ENCODE measurements around the gene BLMH. TPM values are rescaled to one million over a fixed set of nuclear protein-coding genes. Genes with fewer than 3 reads are reported as not detected.

Gene BLMH
- total and polyA plus RNA-seq, 10 of the 15 experiments (the other 5 are each of a cell fraction or from before 2014, with no cell fraction given) = 16.1 to 63.9 (median 54.0) TPM

DNA sequence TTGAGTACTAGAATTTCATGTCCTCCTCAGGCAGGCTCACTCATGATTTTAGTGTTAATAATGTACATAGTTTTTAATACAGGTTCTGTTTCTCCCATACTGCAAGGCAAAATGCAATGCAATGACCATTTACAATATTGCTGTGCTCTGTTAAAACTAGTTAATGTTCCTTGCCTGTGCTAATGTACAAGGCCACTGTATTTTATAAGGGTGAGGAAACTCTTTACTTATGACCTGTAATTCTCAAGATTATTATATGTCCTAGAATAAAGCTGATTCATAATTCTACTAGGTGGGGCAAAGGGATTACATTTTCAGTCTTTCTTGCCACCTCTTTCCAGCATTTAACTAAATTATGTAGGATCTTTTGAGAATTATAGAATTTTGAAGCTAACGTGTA is 22.7 kb upstream of the BLMH start:
- Histone ChIP-seq H3K79me2 (ENCODE audit: control insufficient read depth, insufficient read depth, low read length) (no peaks in the 10 kb centered on the region), H3K9ac (ENCODE audit: control insufficient read depth, insufficient read depth, low read length) (no peak overlapping the region), H3K27me3 (replicated peaks in 1 of 2; ENCODE audit: control insufficient read depth in 2 of 2, insufficient read depth in 2 of 2, low read length in 1 of 2) (no peaks in the 10 kb centered on the region), H3K9me3 (replicated peaks; ENCODE audit: control insufficient read depth, insufficient read depth, low read length) (no peaks in the 10 kb centered on the region), H3K4me1 (ENCODE audit: control insufficient read depth, insufficient read depth, low read length) (no peaks in the 10 kb centered on the region), H4K20me1 (ENCODE audit: control insufficient read depth, insufficient read depth) (no peaks in the 10 kb centered on the region), H3K4me2 (ENCODE audit: control insufficient read depth, insufficient read depth) (no peak overlapping the region), H3K4me3 (no peak overlapping the region), H3K27ac (ENCODE audit: control insufficient read depth, insufficient read depth) (no peak overlapping the region), H3K36me3 (ENCODE audit: control insufficient read depth in 2 of 2, insufficient read depth in 2 of 2, low read length in 1 of 2) (no peaks in the 10 kb centered on the region), H2AFZ (ENCODE audit: control insufficient read depth, low read depth, low read length) (no peak overlapping the region)
- ChIA-PET CTCF (no interaction called here), SMC1A (ENCODE audit: uncharacterized antibody, unreplicated experiment) (interaction anchor here (0.6 to 3.2 kb wide), 6 partner anchors 8 to 215 kb away, joined by 3 to 10 read pairs (median 4); partner anchors contain the start of gene TMIGD1), POLR2A (interaction anchor here (0.7 to 1.0 kb wide), 2 partner anchors 13 to 724 kb away, joined by 3 to 4 read pairs; no protein-coding TSS in a partner anchor), RAD21 (ENCODE audit: unreplicated experiment) (no interaction called here)
- intact Hi-C loops (cut with micrococcal nuclease; ENCODE audit: unreplicated experiment) (no loop called here), in situ Hi-C loops (cut with MboI) (no loop called here)
- TF ChIP-seq, protein P1, sequence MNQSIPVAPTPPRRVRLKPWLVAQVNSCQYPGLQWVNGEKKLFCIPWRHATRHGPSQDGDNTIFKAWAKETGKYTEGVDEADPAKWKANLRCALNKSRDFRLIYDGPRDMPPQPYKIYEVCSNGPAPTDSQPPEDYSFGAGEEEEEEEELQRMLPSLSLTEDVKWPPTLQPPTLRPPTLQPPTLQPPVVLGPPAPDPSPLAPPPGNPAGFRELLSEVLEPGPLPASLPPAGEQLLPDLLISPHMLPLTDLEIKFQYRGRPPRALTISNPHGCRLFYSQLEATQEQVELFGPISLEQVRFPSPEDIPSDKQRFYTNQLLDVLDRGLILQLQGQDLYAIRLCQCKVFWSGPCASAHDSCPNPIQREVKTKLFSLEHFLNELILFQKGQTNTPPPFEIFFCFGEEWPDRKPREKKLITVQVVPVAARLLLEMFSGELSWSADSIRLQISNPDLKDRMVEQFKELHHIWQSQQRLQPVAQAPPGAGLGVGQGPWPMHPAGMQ (IDR thresholded peaks at IDR 0.05; ENCODE audit: borderline replicate concordance) = no peak
- TF ChIP-seq HCFC1 (IDR thresholded peaks at IDR 0.05; ENCODE audit: low read length) (no peak), ZNF384 (IDR thresholded peaks at IDR 0.05; ENCODE audit: borderline replicate concordance, low read depth, low read length) (no peak), TAF1 (IDR thresholded peaks at IDR 0.05; ENCODE audit: borderline replicate concordance, low read depth, low read length) (no peak), SMAD5 (IDR thresholded peaks at IDR 0.05; ENCODE audit: low read depth) (no peak), POU2F2 (IDR thresholded peaks at IDR 0.05; ENCODE audit: borderline replicate concordance, low read depth, low read length) (no peak)
- TF ChIP-seq, protein P2, sequence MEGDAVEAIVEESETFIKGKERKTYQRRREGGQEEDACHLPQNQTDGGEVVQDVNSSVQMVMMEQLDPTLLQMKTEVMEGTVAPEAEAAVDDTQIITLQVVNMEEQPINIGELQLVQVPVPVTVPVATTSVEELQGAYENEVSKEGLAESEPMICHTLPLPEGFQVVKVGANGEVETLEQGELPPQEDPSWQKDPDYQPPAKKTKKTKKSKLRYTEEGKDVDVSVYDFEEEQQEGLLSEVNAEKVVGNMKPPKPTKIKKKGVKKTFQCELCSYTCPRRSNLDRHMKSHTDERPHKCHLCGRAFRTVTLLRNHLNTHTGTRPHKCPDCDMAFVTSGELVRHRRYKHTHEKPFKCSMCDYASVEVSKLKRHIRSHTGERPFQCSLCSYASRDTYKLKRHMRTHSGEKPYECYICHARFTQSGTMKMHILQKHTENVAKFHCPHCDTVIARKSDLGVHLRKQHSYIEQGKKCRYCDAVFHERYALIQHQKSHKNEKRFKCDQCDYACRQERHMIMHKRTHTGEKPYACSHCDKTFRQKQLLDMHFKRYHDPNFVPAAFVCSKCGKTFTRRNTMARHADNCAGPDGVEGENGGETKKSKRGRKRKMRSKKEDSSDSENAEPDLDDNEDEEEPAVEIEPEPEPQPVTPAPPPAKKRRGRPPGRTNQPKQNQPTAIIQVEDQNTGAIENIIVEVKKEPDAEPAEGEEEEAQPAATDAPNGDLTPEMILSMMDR (IDR thresholded peaks at IDR 0.05 in 2 of 3, conservative IDR thresholded peaks at IDR 0.05 in 1 of 3; ENCODE audit: control insufficient read depth in 2 of 3, extremely low read depth in 1 of 3, insufficient read depth in 1 of 3, low read depth in 3 of 3, low read length in 3 of 3) = no peak
- TF ChIP-seq, protein P3, sequence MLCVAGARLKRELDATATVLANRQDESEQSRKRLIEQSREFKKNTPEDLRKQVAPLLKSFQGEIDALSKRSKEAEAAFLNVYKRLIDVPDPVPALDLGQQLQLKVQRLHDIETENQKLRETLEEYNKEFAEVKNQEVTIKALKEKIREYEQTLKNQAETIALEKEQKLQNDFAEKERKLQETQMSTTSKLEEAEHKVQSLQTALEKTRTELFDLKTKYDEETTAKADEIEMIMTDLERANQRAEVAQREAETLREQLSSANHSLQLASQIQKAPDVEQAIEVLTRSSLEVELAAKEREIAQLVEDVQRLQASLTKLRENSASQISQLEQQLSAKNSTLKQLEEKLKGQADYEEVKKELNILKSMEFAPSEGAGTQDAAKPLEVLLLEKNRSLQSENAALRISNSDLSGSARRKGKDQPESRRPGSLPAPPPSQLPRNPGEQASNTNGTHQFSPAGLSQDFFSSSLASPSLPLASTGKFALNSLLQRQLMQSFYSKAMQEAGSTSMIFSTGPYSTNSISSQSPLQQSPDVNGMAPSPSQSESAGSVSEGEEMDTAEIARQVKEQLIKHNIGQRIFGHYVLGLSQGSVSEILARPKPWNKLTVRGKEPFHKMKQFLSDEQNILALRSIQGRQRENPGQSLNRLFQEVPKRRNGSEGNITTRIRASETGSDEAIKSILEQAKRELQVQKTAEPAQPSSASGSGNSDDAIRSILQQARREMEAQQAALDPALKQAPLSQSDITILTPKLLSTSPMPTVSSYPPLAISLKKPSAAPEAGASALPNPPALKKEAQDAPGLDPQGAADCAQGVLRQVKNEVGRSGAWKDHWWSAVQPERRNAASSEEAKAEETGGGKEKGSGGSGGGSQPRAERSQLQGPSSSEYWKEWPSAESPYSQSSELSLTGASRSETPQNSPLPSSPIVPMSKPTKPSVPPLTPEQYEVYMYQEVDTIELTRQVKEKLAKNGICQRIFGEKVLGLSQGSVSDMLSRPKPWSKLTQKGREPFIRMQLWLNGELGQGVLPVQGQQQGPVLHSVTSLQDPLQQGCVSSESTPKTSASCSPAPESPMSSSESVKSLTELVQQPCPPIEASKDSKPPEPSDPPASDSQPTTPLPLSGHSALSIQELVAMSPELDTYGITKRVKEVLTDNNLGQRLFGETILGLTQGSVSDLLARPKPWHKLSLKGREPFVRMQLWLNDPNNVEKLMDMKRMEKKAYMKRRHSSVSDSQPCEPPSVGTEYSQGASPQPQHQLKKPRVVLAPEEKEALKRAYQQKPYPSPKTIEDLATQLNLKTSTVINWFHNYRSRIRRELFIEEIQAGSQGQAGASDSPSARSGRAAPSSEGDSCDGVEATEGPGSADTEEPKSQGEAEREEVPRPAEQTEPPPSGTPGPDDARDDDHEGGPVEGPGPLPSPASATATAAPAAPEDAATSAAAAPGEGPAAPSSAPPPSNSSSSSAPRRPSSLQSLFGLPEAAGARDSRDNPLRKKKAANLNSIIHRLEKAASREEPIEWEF (IDR thresholded peaks at IDR 0.05; ENCODE audit: insufficient replicate concordance, low read depth, low read length) = no peak
- DNase-seq (ENCODE audit: low read depth, low spot score) (no peak), ATAC-seq (no peak), FAIRE-seq (no peak)
- no TSS peak for BruUV-seq (replicated peaks)
- WGBS (ENCODE audit: insufficient coverage, insufficient replicate concordance, low lambda C conversion rate, missing lambda C conversion rate) = 50% methylated on average over 1 of the region's 1 CpG

Measured in GM12878 (cell line).